Stomach (tissue), 9 donors: ENCODE measurements around the gene APBA1. TPM values are rescaled to one million over a fixed set of nuclear protein-coding genes. Genes with fewer than 3 reads are reported as not detected.

Source experiments
- DNase-seq, 2 donors: peaks; one replicate each; pipeline versions ENCODE4 v3.0.0 to v3.0.0-alpha.2; 2013 to 2019
- H3K27ac ChIP-seq, 5 donors: fragments of 200-600 bp in 4 of 5; sonication (generic) in 4 of 5; one replicate each; pipeline ENCODE4 v1.5.1; 2013 to 2019; ENCODE audit warnings: mild to moderate bottlenecking in 1 of 5, moderate library complexity in 1 of 5
- H3K27me3 ChIP-seq, 3 donors: fragments of 200-600 bp; sonication (generic); one replicate each; pipeline ENCODE4 v1.5.1; 2017 to 2019; ENCODE audit warnings: mixed run types in 1 of 3
- H3K36me3 ChIP-seq, 4 donors: fragments of 200-600 bp; sonication (generic); 1 replicate in 3 of 4; 2 replicates in 1 of 4; pipeline ENCODE4 v1.5.1; 2016 to 2019
- H3K4me1 ChIP-seq, 4 donors: fragments of 200-600 bp; sonication (generic); one replicate each; pipeline ENCODE4 v1.5.1; 2016 to 2019
- H3K4me3 ChIP-seq, 4 donors: fragments of 200-600 bp; sonication (generic) in 3 of 4; one replicate each; pipeline ENCODE4 v1.5.1; 2016 to 2019; ENCODE audit warnings: mild to moderate bottlenecking in 1 of 4
- H3K9me3 ChIP-seq, 4 donors: fragments of 200-600 bp; sonication (generic); one replicate each; pipeline ENCODE4 v1.5.1; 2016 to 2019
- CTCF ChIP-seq, 7 experiments: fragments of 450-650 bp in 4 of 7; fragments of 200-600 bp in 3 of 7; sonication (generic) in 3 of 7; IDR thresholded peaks; one replicate each; pipeline ENCODE4 v1.5.1; 2016 to 2019; ENCODE audit warnings: antibody characterized with exemption in 7 of 7, control low read depth in 2 of 7, mild to moderate bottlenecking in 1 of 7
- EP300 ChIP-seq: sonication (generic); formaldehyde crosslinking; IDR thresholded peaks from one replicate; pipeline ENCODE4 v1.6.1; 2017; ENCODE audit warnings: antibody characterized with exemption
- POLR2A ChIP-seq, 4 donors: fragments of 450-650 bp; IDR thresholded peaks; one replicate each; pipeline ENCODE4 v1.6.1; 2016; ENCODE audit warnings: antibody characterized with exemption in 4 of 4, control low read depth in 2 of 4, mild to moderate bottlenecking in 1 of 4, moderate library complexity in 1 of 4
- POLR2AphosphoS5 ChIP-seq, 3 donors: sonication (generic); formaldehyde crosslinking; IDR thresholded peaks; one replicate each; pipeline ENCODE4 v1.6.1; 2016; ENCODE audit warnings: antibody characterized with exemption in 3 of 3
- WGBS, 5 donors: extraction: QIAGEN DNeasy Blood & Tissue Kit in 3 of 5; methylation state at CpG; one replicate each; pipeline versions ENCODE4 v1.1.5 to v1.1.7; 2013 to 2018; 5-methylcytosine and 5-hydroxymethylcytosine counted together
- intact Hi-C: fragments of 100-400 bp; cut with DNase I; formaldehyde crosslinking; loops from one replicate; pipeline ENCODE4 v1.15.1; 2023; ENCODE audit warnings: low total_unique reads
- polyA plus RNA-seq, 3 donors: library from polyadenylated mRNA; stranded (reverse); fragments of 200-250 nt; gene quantifications; one replicate each; pipeline ENCODE4 v1.2.3, GENCODE V29; 2013
- total RNA-seq, 5 donors: library from RNA; depleted of rRNA; stranded (reverse); fragments of >200 nt; gene quantifications; one replicate each; pipeline versions ENCODE4 v1.1.0 to v1.2.3, GENCODE V29; 2014 to 2016
- donor health status: healthy with polysubstance abuse.
- donor health status: Bipolar disorder and iron deficiency.
- donor health status: healthy.

Gene APBA1
- total and polyA plus RNA-seq, 8 donors: 0.50 to 14.2 (median 3.2) TPM

GRCh38 chr9:69391946-69392345 lies 280.2 kb downstream of the APBA1 start:
- Histone ChIP-seq H3K9me3 (no peaks in the 10 kb centered on the region), H3K36me3 (peaks cover 0 to 18% (median 11%) of the 10 kb centered on the region in 4 donors), H3K4me3 (no peak overlapping the region), H3K27me3 (no peaks in the 10 kb centered on the region), H3K4me1 (peaks cover 12 to 18% (median 17%) of the 10 kb centered on the region in 4 donors), H3K27ac (peak overlapping the region in 2 of 5 donors; percentile 20 to 37)
- intact Hi-C loops: no loop called here
- 19 to 38% (median 24%) methylated on average over 7 of the region's 7 CpGs for whole genome bisulfite sequencing, 5 donors
- DNase-seq: peak in 1 of 2 donors; percentile 63
- TF ChIP-seq POLR2A (IDR thresholded peaks at IDR 0.05) (no peak), POLR2AphosphoS5 (IDR thresholded peaks at IDR 0.05) (no peak), CTCF (IDR thresholded peaks at IDR 0.05) (no peak), EP300 (no peak)

GRCh38 chr9:69391487-69391886 lies 280.7 kb downstream of the APBA1 start:
- Histone ChIP-seq H3K36me3 (peaks cover 0 to 22% (median 13%) of the 10 kb centered on the region in 4 donors), H3K27ac (peak overlapping the region in 2 of 5 donors; percentile 20 to 37), H3K4me3 (no peak overlapping the region), H3K27me3 (no peaks in the 10 kb centered on the region), H3K9me3 (no peaks in the 10 kb centered on the region), H3K4me1 (peaks cover 12 to 21% (median 17%) of the 10 kb centered on the region in 4 donors)
- intact Hi-C loops: no loop called here
- TF ChIP-seq CTCF (IDR thresholded peaks at IDR 0.05) (no peak), EP300 (no peak), POLR2AphosphoS5 (IDR thresholded peaks at IDR 0.05) (no peak), POLR2A (IDR thresholded peaks at IDR 0.05) (no peak)
- no peak for DNase-seq
- WGBS, 5 donors: 90 to 99% (median 95%) methylated on average over 4 to 11 of the region's 11 CpGs

DNA sequence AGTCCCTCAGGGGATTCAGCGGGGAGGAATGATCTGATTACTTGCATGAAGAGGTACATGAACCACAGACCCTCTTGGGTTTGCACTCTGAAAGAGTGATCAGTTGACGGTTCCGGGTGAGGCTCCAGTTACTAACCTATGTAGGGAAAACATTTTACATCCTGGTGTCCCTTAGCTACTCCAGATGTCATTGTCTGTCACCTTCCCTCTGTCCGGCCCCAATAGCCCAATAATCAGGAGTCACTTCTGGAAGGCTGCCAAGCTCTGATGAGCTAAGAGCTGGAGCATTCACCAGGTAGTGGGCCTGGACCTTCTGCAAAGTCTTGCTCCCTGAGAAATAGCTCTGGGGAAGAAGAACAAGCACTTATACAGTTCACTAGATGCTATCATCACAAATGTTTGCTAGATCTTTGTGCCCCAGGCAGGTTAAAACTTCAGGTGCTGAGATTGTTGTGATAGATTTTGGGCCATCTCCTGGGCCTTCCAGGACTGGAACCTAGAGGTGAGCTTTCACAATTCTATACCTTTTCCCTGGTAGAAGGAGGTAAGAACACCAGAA lies 282.7 kb downstream of the APBA1 start:
- Histone ChIP-seq H3K9me3 (no peaks in the 10 kb centered on the region), H3K4me3 (no peak overlapping the region), H3K27me3 (no peaks in the 10 kb centered on the region), H3K4me1 (peaks cover 15 to 33% (median 20%) of the 10 kb centered on the region in 4 donors), H3K27ac (no peak overlapping the region), H3K36me3 (peaks cover 0 to 22% (median 14%) of the 10 kb centered on the region in 4 donors)
- WGBS, 5 donors: 76 to 90% (median 86%) methylated on average over 4 of the region's 4 CpGs
- no peak for DNase-seq
- TF ChIP-seq POLR2AphosphoS5 (IDR thresholded peaks at IDR 0.05): no peak
- TF ChIP-seq EP300: no peak
- no peak for TF ChIP-seq POLR2A (IDR thresholded peaks at IDR 0.05)
- TF ChIP-seq CTCF (IDR thresholded peaks at IDR 0.05): no peak
- intact Hi-C loops: no loop called here

GRCh38 chr9:69388596-69388995 lies 283.6 kb downstream of the APBA1 start:
- H3K27me3 ChIP-seq: no peaks in the 10 kb centered on the region
- H3K4me3 ChIP-seq: no peak overlapping the region
- H3K9me3 ChIP-seq: no peaks in the 10 kb centered on the region
- H3K4me1 ChIP-seq: peaks cover 15 to 33% (median 20%) of the 10 kb centered on the region in 4 donors
- intact Hi-C loops: no loop called here
- WGBS, 5 donors: 84 to 93% (median 89%) methylated on average over 3 of the region's 3 CpGs
- no peak for DNase-seq
- TF ChIP-seq POLR2A (IDR thresholded peaks at IDR 0.05) (no peak), POLR2AphosphoS5 (IDR thresholded peaks at IDR 0.05) (no peak), EP300 (no peak), CTCF (IDR thresholded peaks at IDR 0.05) (no peak)
- peaks cover 0 to 27% (median 15%) of the 10 kb centered on the region in 4 donors for H3K36me3 ChIP-seq
- H3K27ac ChIP-seq: no peak overlapping the region
